ENCODE data around the gene PRPF8. TPM values are rescaled to one million over a fixed set of nuclear protein-coding genes. Genes with fewer than 3 reads are reported as not detected.

PRPF8 gene
- total and polyA plus RNA-seq, 2 experiments from 2014 or later = 178 to 246 TPM

DNA sequence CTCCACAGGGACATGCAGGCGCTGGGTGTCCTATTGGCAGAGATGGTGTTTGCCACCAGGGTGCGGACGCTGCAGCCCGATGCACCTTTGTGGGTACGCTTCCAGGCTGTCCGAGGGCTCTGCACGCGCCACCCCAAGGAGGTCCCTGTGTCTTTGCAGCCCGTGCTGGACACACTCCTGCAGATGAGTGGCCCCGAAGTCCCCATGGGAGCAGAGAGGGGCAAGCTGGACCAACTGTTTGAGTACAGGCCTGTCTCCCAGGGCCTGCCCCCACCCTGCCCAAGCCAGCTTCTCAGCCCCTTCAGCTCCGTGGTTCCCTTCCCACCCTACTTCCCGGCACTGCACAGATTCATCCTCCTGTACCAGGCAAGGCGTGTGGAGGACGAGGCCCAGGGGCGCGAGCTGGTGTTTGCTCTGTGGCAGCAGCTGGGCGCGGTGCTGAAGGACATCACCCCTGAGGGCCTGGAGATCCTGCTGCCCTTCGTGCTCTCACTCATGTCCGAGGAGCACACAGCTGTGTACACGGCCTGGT is 42.7 kb upstream of the PRPF8 start:
- H3K27ac Mint-ChIP-seq = no peak overlapping the region
- no peak for ATAC-seq

More for the DNA sequence above, 42.7 kb upstream of the PRPF8 start:
- Histone ChIP-seq H3K4me3 (no peak overlapping the region), H3F3A (replicated peaks; ENCODE audit: low read depth) (0 out of 2 replicates have a peak, but pooled peaks cover 5% of the 10 kb centered on the region), H4K20me1 (replicated peaks; ENCODE audit: insufficient read depth) (no peaks in the 10 kb centered on the region), H2AFZ (no peak overlapping the region), H3K36me3 (ENCODE audit: insufficient read depth) (no peaks in the 10 kb centered on the region), H3K79me2 (replicated peaks; ENCODE audit: insufficient read depth) (no peaks in the 10 kb centered on the region), H3K9me2 (ENCODE audit: insufficient read depth) (no peaks in the 10 kb centered on the region), H3K27ac (ENCODE audit: low read depth) (no peak overlapping the region), H3K4me2 (no peak overlapping the region), H3K27me3 (ENCODE audit: insufficient read depth) (peaks cover 4% of the 10 kb centered on the region; the same call in 1 of the 2 replicates), H3K4me1 (ENCODE audit: insufficient read depth) (no peaks in the 10 kb centered on the region)
- Mint-ChIP-seq H3K4me3 (no peak overlapping the region), H3K4me1 (no peaks in the 10 kb centered on the region; the same call in 2 of the 3 replicates), H3K36me3 (ENCODE audit: low read depth) (peaks cover 4% of the 10 kb centered on the region; the same call in 2 of the 3 replicates), H3K27me3 (ENCODE audit: insufficient read depth, low read depth, poor library complexity) (peaks cover 23% of the 10 kb centered on the region), H3K9me3 (no peaks in the 10 kb centered on the region)
- TF ChIP-seq, protein P1, sequence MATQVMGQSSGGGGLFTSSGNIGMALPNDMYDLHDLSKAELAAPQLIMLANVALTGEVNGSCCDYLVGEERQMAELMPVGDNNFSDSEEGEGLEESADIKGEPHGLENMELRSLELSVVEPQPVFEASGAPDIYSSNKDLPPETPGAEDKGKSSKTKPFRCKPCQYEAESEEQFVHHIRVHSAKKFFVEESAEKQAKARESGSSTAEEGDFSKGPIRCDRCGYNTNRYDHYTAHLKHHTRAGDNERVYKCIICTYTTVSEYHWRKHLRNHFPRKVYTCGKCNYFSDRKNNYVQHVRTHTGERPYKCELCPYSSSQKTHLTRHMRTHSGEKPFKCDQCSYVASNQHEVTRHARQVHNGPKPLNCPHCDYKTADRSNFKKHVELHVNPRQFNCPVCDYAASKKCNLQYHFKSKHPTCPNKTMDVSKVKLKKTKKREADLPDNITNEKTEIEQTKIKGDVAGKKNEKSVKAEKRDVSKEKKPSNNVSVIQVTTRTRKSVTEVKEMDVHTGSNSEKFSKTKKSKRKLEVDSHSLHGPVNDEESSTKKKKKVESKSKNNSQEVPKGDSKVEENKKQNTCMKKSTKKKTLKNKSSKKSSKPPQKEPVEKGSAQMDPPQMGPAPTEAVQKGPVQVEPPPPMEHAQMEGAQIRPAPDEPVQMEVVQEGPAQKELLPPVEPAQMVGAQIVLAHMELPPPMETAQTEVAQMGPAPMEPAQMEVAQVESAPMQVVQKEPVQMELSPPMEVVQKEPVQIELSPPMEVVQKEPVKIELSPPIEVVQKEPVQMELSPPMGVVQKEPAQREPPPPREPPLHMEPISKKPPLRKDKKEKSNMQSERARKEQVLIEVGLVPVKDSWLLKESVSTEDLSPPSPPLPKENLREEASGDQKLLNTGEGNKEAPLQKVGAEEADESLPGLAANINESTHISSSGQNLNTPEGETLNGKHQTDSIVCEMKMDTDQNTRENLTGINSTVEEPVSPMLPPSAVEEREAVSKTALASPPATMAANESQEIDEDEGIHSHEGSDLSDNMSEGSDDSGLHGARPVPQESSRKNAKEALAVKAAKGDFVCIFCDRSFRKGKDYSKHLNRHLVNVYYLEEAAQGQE (IDR thresholded peaks at IDR 0.05; ENCODE audit: unreplicated experiment) = no peak
- TF ChIP-seq, protein P2, sequence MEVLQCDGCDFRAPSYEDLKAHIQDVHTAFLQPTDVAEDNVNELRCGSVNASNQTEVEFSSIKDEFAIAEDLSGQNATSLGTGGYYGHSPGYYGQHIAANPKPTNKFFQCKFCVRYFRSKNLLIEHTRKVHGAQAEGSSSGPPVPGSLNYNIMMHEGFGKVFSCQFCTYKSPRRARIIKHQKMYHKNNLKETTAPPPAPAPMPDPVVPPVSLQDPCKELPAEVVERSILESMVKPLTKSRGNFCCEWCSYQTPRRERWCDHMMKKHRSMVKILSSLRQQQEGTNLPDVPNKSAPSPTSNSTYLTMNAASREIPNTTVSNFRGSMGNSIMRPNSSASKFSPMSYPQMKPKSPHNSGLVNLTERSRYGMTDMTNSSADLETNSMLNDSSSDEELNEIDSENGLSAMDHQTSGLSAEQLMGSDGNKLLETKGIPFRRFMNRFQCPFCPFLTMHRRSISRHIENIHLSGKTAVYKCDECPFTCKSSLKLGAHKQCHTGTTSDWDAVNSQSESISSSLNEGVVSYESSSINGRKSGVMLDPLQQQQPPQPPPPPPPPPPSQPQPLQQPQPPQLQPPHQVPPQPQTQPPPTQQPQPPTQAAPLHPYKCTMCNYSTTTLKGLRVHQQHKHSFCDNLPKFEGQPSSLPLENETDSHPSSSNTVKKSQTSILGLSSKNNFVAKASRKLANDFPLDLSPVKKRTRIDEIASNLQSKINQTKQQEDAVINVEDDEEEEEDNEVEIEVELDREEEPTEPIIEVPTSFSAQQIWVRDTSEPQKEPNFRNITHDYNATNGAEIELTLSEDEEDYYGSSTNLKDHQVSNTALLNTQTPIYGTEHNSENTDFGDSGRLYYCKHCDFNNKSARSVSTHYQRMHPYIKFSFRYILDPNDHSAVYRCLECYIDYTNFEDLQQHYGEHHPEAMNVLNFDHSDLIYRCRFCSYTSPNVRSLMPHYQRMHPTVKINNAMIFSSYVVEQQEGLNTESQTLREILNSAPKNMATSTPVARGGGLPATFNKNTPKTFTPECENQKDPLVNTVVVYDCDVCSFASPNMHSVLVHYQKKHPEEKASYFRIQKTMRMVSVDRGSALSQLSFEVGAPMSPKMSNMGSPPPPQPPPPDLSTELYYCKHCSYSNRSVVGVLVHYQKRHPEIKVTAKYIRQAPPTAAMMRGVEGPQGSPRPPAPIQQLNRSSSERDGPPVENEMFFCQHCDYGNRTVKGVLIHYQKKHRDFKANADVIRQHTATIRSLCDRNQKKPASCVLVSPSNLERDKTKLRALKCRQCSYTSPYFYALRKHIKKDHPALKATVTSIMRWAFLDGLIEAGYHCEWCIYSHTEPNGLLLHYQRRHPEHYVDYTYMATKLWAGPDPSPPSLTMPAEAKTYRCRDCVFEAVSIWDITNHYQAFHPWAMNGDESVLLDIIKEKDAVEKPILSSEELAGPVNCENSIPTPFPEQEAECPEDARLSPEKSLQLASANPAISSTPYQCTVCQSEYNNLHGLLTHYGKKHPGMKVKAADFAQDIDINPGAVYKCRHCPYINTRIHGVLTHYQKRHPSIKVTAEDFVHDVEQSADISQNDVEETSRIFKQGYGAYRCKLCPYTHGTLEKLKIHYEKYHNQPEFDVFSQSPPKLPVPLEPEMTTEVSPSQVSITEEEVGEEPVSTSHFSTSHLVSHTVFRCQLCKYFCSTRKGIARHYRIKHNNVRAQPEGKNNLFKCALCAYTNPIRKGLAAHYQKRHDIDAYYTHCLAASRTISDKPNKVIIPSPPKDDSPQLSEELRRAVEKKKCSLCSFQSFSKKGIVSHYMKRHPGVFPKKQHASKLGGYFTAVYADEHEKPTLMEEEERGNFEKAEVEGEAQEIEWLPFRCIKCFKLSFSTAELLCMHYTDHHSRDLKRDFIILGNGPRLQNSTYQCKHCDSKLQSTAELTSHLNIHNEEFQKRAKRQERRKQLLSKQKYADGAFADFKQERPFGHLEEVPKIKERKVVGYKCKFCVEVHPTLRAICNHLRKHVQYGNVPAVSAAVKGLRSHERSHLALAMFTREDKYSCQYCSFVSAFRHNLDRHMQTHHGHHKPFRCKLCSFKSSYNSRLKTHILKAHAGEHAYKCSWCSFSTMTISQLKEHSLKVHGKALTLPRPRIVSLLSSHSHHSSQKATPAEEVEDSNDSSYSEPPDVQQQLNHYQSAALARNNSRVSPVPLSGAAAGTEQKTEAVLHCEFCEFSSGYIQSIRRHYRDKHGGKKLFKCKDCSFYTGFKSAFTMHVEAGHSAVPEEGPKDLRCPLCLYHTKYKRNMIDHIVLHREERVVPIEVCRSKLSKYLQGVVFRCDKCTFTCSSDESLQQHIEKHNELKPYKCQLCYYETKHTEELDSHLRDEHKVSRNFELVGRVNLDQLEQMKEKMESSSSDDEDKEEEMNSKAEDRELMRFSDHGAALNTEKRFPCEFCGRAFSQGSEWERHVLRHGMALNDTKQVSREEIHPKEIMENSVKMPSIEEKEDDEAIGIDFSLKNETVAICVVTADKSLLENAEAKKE (CRISPR knock-in tag; IDR thresholded peaks at IDR 0.05) = no peak
- TF ChIP-seq POLR2AphosphoS5 (IDR thresholded peaks at IDR 0.05; ENCODE audit: low read depth) = no peak
- TF ChIP-seq, protein P3, sequence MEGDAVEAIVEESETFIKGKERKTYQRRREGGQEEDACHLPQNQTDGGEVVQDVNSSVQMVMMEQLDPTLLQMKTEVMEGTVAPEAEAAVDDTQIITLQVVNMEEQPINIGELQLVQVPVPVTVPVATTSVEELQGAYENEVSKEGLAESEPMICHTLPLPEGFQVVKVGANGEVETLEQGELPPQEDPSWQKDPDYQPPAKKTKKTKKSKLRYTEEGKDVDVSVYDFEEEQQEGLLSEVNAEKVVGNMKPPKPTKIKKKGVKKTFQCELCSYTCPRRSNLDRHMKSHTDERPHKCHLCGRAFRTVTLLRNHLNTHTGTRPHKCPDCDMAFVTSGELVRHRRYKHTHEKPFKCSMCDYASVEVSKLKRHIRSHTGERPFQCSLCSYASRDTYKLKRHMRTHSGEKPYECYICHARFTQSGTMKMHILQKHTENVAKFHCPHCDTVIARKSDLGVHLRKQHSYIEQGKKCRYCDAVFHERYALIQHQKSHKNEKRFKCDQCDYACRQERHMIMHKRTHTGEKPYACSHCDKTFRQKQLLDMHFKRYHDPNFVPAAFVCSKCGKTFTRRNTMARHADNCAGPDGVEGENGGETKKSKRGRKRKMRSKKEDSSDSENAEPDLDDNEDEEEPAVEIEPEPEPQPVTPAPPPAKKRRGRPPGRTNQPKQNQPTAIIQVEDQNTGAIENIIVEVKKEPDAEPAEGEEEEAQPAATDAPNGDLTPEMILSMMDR (conservative IDR thresholded peaks at IDR 0.05; ENCODE audit: low read depth in 2 of 2) = no peak
- no peak for TF ChIP-seq EZH2 (IDR thresholded peaks at IDR 0.05; ENCODE audit: low read depth, unreplicated experiment)
- TF ChIP-seq, protein P4, sequence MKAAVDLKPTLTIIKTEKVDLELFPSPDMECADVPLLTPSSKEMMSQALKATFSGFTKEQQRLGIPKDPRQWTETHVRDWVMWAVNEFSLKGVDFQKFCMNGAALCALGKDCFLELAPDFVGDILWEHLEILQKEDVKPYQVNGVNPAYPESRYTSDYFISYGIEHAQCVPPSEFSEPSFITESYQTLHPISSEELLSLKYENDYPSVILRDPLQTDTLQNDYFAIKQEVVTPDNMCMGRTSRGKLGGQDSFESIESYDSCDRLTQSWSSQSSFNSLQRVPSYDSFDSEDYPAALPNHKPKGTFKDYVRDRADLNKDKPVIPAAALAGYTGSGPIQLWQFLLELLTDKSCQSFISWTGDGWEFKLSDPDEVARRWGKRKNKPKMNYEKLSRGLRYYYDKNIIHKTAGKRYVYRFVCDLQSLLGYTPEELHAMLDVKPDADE (IDR thresholded peaks at IDR 0.05) = no peak
- no peak for TF ChIP-seq NANOG (IDR thresholded peaks at IDR 0.05; ENCODE audit: borderline replicate concordance)
- no peak for TF ChIP-seq JUNB (IDR thresholded peaks at IDR 0.05; ENCODE audit: unreplicated experiment)
- no peak for TF ChIP-seq ZNF331 (CRISPR knock-in tag; IDR thresholded peaks at IDR 0.05; ENCODE audit: low read depth)
- no peak for TF ChIP-seq STAT1 (IDR thresholded peaks at IDR 0.05; ENCODE audit: unreplicated experiment)
- no peak for TF ChIP-seq ZNF114 (CRISPR knock-in tag; IDR thresholded peaks at IDR 0.05)
- no peak for TF ChIP-seq EZH2phosphoT487 (IDR thresholded peaks at IDR 0.05; ENCODE audit: unreplicated experiment)
- TF ChIP-seq CREB1 (CRISPR knock-in tag; IDR thresholded peaks at IDR 0.05; ENCODE audit: low read depth) = no peak
- DNase-seq (ENCODE audit: low spot score) = no peak
